GM19328 (cell line): ENCODE results near the gene FAM163A.
"Not testable (repeated sequence)": the region's sequence is repeated elsewhere in the genome, so short reads cannot be mapped to it uniquely, and the experiment has no call there.

Experiments
- ATAC-seq: cut with Tn5 transposase; IDR thresholded peaks from one replicate; pipeline ENCODE4 v1.9.1; 2021; ENCODE audit warnings: mild to moderate bottlenecking, moderate library complexity; ENCODE audit not compliant: unreplicated experiment

FAM163A gene

DNA sequence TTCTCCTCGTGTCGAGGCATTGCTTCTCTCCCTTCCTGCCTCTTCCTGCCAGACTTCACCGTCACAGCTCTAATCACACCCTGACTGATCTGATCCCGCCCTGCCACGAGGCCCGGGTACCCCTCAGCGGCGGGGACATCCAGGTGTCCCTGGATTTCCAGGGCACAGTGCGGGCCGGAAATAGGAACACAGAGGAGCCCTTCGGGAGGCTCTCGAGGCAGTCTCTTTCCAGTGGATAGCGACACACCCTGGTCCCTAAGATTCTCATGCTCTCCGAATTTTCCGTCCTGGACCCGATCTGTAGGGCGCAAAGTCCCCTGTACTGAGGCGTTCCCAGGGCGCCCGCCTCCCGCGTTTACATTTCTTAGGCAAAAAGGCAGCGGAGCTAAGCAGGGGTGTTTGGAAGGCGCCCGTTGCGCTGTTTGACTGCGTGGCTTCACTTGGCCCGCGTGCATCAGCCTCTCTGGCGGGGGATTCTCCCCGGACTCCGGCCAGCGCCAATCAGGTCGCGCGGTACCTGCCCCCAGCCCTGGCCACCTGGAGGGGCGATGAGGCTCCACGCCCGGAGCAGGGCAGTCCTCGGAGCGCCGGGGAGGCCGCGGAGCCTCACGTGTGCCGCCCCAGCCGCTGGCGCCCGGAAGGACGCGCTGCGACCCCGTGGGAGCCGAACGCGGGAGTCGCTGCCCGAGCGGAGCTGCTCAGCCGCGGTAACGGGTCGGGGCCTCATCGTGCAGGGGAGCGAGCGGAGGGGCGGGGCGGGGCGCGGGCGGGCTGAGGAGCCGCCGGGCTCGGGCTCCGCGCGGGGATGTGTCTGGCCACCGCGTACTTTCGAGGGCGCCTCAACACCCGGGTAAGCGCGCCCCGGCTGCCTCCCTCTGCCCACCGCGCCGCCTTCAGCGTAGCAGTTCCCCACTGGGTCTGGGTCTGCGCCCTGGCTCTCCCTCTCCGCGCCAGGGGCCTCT lies at the start of gene FAM163A:
Gene FAM163A, plus strand, starts transcription at position 575 of the 962 bp plus-strand sequence. CDS start 69,807 bp downstream, outside the sequence.
- no peak for ATAC-seq

- not testable (repeated sequence) for ATAC-seq
These were observed 48.6 kb upstream of the FAM163A start for GRCh38 chr1:179694530-179694929.

DNA sequence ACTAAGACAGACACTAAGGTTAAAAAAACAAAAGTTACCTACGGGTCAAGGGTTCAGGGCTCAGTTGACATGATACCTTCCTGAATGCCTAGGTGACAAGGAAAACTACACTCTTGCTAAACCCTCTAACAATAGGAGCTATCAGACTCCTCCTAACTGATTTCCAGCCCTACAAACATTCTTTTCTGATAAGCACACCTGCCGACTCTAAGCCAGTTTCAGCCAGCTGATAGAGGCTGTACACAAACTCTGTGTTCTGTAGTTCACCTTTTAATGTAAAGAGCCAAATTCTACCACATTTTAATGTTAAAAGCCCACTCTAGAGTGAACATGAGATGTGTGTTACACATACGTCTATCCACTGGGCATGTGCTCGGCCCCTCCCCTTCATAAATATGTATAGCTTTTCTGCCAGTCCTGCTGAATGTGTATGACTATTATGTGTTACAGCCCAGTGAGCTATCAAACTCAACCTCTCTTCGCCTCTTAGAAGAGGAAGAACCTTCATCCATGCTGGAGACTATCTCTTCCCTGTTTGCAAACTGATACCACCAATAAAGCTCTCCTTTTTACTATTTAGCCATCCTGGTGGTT lies 40.0 kb upstream of the FAM163A start:
- ATAC-seq: no peak

DNA sequence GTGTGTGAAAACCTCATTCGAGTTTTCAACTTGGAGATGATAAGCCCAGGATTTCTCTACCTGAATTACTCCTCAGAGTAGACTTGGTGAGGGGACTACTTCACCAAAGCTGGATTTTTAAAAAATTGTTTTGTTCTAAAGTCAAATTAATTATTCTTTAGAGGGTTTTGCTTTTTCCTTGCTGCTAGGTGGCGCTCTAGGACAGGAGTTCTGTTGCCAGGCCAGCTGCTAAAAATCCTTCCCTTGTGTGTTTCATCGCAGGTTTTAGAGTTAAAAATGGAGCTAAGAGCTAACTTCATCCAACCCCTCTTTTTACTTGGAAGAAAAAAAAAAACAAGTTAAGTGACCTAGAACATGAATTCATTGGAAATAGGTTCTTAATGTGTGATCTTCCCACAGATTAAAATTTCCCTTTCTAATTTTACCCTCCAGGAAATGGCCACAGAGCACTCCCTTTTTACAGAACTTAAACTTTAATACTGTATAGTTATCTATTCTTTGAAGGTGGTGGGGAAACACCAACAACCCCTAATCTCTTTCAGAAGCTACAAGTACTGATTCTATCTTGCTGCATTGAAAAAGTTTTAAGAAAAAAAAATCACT lies 36.7 kb upstream of the FAM163A start:
- no peak for ATAC-seq

GRCh38 chr1:179707406-179707805 lies 35.7 kb upstream of the FAM163A start:
- ATAC-seq: no peak

- ATAC-seq: no peak
These were observed 34.5 kb upstream of the FAM163A start for GRCh38 chr1:179708434-179709195.

- no peak for ATAC-seq
These were observed 33.2 kb upstream of the FAM163A start for GRCh38 chr1:179709841-179710329.

- no peak for ATAC-seq
These were observed 28.9 kb upstream of the FAM163A start for GRCh38 chr1:179714159-179714558.

GRCh38 chr1:179714623-179715022 lies 28.5 kb upstream of the FAM163A start:
- no peak for ATAC-seq

DNA sequence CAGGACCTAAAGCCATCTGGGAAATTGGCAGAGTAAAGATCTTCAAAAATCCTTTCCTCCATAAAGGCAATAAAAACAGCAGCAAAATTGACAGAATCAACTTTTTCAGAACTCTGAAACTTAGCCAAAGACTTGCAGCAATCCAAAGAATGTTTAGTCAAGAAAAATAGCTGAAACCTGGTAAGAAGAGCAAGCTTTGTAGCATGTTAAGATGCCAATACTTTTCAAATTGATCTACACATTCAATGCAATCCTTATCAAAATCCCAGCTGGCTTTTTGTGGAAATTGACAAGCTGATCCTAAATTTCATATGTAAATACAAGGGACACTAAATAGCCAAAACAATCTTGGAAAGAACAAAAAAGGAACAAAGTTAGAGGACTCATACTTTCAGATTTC lies 23.8 kb upstream of the FAM163A start:
- no peak for ATAC-seq

- no peak for ATAC-seq
These were observed 14.8 kb upstream of the FAM163A start for GRCh38 chr1:179728271-179728670.

GRCh38 chr1:179729881-179730280 lies 13.2 kb upstream of the FAM163A start:
- no peak for ATAC-seq

DNA sequence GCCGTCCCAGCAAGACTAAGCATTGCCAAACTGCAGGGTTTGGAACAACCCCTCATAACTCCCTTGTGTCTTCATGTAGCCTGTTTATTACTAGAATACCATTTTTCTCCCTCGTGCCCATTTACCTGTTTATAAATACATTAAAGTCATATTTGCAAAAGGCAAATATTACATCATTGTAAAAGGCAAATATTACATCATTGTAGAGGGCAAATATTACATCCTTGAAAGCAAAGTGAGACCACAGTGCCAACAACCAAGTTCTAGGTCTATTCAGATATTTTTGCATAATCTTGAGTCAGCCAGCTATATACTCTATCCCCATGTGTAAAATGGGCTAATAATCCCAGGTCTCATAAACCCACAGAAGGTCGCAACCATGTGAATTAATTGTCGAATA lies 11.4 kb upstream of the FAM163A start:
- ATAC-seq: no peak

GRCh38 chr1:179742291-179742690 lies 800 bp upstream of the FAM163A start:
- ATAC-seq: no peak

- ATAC-seq: no peak
These were observed 749 bp downstream of the FAM163A start for GRCh38 chr1:179743679-179744400.

GRCh38 chr1:179744401-179745130 lies 1.5 kb downstream of the FAM163A start:
- no peak for ATAC-seq

GRCh38 chr1:179745131-179745611 lies 2.1 kb downstream of the FAM163A start:
- no peak for ATAC-seq

GRCh38 chr1:179745743-179746142 lies 2.7 kb downstream of the FAM163A start:
- ATAC-seq: no peak

DNA sequence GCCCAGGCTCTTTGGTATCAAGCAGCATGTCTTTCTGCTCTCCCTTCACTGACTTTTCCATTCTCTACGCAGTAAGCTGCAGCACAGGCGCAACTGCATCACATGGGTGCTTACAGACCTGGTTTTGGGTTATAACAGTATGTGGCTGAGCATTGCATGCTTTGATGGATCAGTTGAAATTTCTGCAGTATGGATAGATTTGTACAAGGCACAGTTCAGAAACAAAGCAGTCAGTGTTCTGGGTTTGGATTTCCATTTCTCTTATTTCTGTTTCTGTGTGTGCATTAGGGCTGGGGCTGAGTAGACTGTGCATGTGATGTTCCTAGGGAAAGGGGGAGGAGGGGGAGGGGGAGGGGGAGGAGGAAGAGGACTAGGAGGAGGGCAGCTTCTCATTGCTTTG lies 4.5 kb downstream of the FAM163A start:
- ATAC-seq: no peak
